HUES64 (cell line): Measurements from ENCODE around the gene MEIS2.

Source experiments
- H3K27ac ChIP-seq: 2 replicates; pipeline ENCODE4 v1.7.0; 2013; ENCODE audit warnings: low read depth, low read length, inconsistent platforms
- H3K27me3 ChIP-seq: 2 replicates; pipeline ENCODE4 v1.6.1; 2013; ENCODE audit warnings: mild to moderate bottlenecking, low read length; ENCODE audit not compliant: insufficient read depth
- H3K36me3 ChIP-seq: 2 replicates; pipeline ENCODE4 v1.6.1; 2013; ENCODE audit warnings: mild to moderate bottlenecking, low read length; ENCODE audit not compliant: insufficient read depth
- H3K4me1 ChIP-seq: 2 replicates; pipeline ENCODE4 v1.6.1; 2013; ENCODE audit warnings: mild to moderate bottlenecking, low read length, moderate library complexity; ENCODE audit not compliant: insufficient read depth
- H3K4me3 ChIP-seq: 2 replicates; pipeline ENCODE4 v1.5.1; 2013; ENCODE audit warnings: mild to moderate bottlenecking, low read length, moderate library complexity
- H3K9ac ChIP-seq: 2 replicates; pipeline ENCODE4 v1.6.1; 2013; ENCODE audit warnings: mild to moderate bottlenecking, low read depth, low read length
- H3K9me3 ChIP-seq: 2 replicates; pipeline ENCODE4 v1.6.1; 2013; ENCODE audit warnings: low read depth, low read length; ENCODE audit not compliant: insufficient read depth
- WGBS: fragments of 150-250, 120-280 bp; methylation state at CpG from one replicate; pipeline ENCODE4 v1.1.7; 2013; ENCODE audit warnings: missing lambda C conversion rate; 5-methylcytosine and 5-hydroxymethylcytosine counted together

The MEIS2 gene

GRCh38 chr15:37097144-37097919 lies 3.0 kb downstream of the MEIS2 start:
- Histone ChIP-seq H3K36me3 (no peaks in the 10 kb centered on the region), H3K4me1 (peaks cover 41% of the 10 kb centered on the region), H3K4me3 (peak overlapping the region; percentile 65), H3K27ac (no peak overlapping the region), H3K27me3 (peaks cover 71% of the 10 kb centered on the region), H3K9me3 (no peaks in the 10 kb centered on the region), H3K9ac (peak overlapping the region; percentile 32; the same call in 1 of the 2 replicates)
- WGBS: under 1% methylated on average over 30 of the region's 30 CpGs

GRCh38 chr15:37096558-37097143 lies 3.7 kb downstream of the MEIS2 start:
- Histone ChIP-seq H3K36me3 (no peaks in the 10 kb centered on the region), H3K9me3 (no peaks in the 10 kb centered on the region), H3K4me1 (peaks cover 47% of the 10 kb centered on the region), H3K9ac (peak overlapping the region; percentile 32; the same call in 1 of the 2 replicates), H3K27me3 (peaks cover 75% of the 10 kb centered on the region), H3K4me3 (peak overlapping the region; percentile 65), H3K27ac (no peak overlapping the region)
- WGBS: under 1% methylated on average over 19 of the region's 19 CpGs

GRCh38 chr15:37095770-37096557 lies 4.4 kb downstream of the MEIS2 start:
- under 1% methylated on average over 30 of the region's 32 CpGs for WGBS
- no peak overlapping the region for H3K27ac ChIP-seq
- H3K4me3 ChIP-seq: peak overlapping the region; percentile 65
- H3K36me3 ChIP-seq: no peaks in the 10 kb centered on the region
- peaks cover 82% of the 10 kb centered on the region for H3K27me3 ChIP-seq
- H3K9me3 ChIP-seq: no peaks in the 10 kb centered on the region
- H3K9ac ChIP-seq: peak overlapping the region; percentile 63; the same call in 1 of the 2 replicates
- peaks cover 54% of the 10 kb centered on the region for H3K4me1 ChIP-seq

GRCh38 chr15:37094915-37095711 lies 5.2 kb downstream of the MEIS2 start:
- peak overlapping the region; percentile 63; the same call in 1 of the 2 replicates for H3K9ac ChIP-seq
- H3K36me3 ChIP-seq: no peaks in the 10 kb centered on the region
- H3K27ac ChIP-seq: peak overlapping the region; percentile 84; the same call in 1 of the 2 replicates
- peaks cover 82% of the 10 kb centered on the region for H3K27me3 ChIP-seq
- H3K4me3 ChIP-seq: peak overlapping the region; percentile 65
- under 1% methylated on average over 34 of the region's 36 CpGs for WGBS
- peaks cover 60% of the 10 kb centered on the region for H3K4me1 ChIP-seq
- no peaks in the 10 kb centered on the region for H3K9me3 ChIP-seq

- Histone ChIP-seq H3K9me3 (no peaks in the 10 kb centered on the region), H3K27ac (peak overlapping the region; percentile 68; the same call in 1 of the 2 replicates), H3K36me3 (no peaks in the 10 kb centered on the region), H3K9ac (no peak overlapping the region), H3K4me1 (peaks cover 60% of the 10 kb centered on the region), H3K27me3 (peaks cover 77% of the 10 kb centered on the region), H3K4me3 (peak overlapping the region; percentile 65)
- WGBS: 15% methylated on average over 7 of the region's 7 CpGs
Observed at GRCh38 chr15:37094333-37094914, 5.9 kb downstream of the MEIS2 start.

GRCh38 chr15:37093480-37094332 lies 6.6 kb downstream of the MEIS2 start:
- Histone ChIP-seq H3K4me3 (peak overlapping the region; percentile 65), H3K9me3 (no peaks in the 10 kb centered on the region), H3K27ac (peak overlapping the region; percentile 68; the same call in 1 of the 2 replicates), H3K36me3 (no peaks in the 10 kb centered on the region), H3K27me3 (peaks cover 70% of the 10 kb centered on the region), H3K9ac (no peak overlapping the region), H3K4me1 (peaks cover 63% of the 10 kb centered on the region)
- WGBS: 51% methylated on average over 11 of the region's 11 CpGs

- no peaks in the 10 kb centered on the region for H3K36me3 ChIP-seq
- no peaks in the 10 kb centered on the region for H3K9me3 ChIP-seq
- peaks cover 39% of the 10 kb centered on the region for H3K27me3 ChIP-seq
- H3K9ac ChIP-seq: no peak overlapping the region
- 50% methylated on average over 2 of the region's 3 CpGs for WGBS
- H3K4me3 ChIP-seq: no peak overlapping the region
- no peak overlapping the region for H3K27ac ChIP-seq
- peaks cover 56% of the 10 kb centered on the region for H3K4me1 ChIP-seq
Observed at GRCh38 chr15:37090543-37091175, 9.7 kb downstream of the MEIS2 start.

GRCh38 chr15:37088436-37088835 lies 11.9 kb downstream of the MEIS2 start:
- Histone ChIP-seq H3K4me3 (no peak overlapping the region), H3K27ac (no peak overlapping the region), H3K9ac (no peak overlapping the region), H3K9me3 (no peaks in the 10 kb centered on the region), H3K36me3 (peaks cover 4% of the 10 kb centered on the region; the same call in 1 of the 2 replicates), H3K4me1 (peaks cover 44% of the 10 kb centered on the region), H3K27me3 (peaks cover 25% of the 10 kb centered on the region)
- 88% methylated on average over 2 of the region's 2 CpGs for WGBS

GRCh38 chr15:37087131-37087588 lies 13.2 kb downstream of the MEIS2 start:
- 94% methylated on average over 4 of the region's 4 CpGs for WGBS
- Histone ChIP-seq H3K9me3 (no peaks in the 10 kb centered on the region), H3K36me3 (peaks cover 4% of the 10 kb centered on the region; the same call in 1 of the 2 replicates), H3K4me3 (no peak overlapping the region), H3K9ac (no peak overlapping the region), H3K4me1 (peaks cover 42% of the 10 kb centered on the region), H3K27me3 (peaks cover 12% of the 10 kb centered on the region), H3K27ac (no peak overlapping the region)
